AG04450 (cell line): Measurements from ENCODE around the gene CCDC136. TPM values are rescaled to one million over a fixed set of nuclear protein-coding genes. Genes with fewer than 3 reads are reported as not detected.

Experiments used
- CTCF ChIA-PET: fragments of 300-600, 350-600 bp; formaldehyde crosslinking; extraction: SDS; loops from one replicate; lab custom pipeline; 2022; ENCODE audit warnings: antibody characterized with exemption, inconsistent platforms; lab: Charles Lee
- POLR2A ChIA-PET: fragments of 350-600 bp; formaldehyde crosslinking; extraction: SDS; loops from one replicate; lab custom pipeline; 2021; ENCODE audit warnings: antibody characterized with exemption, inconsistent platforms; lab: Yijun Ruan, JAX
- DNase-seq: peaks from one replicate; pipeline ENCODE4 v3.0.0-alpha.2; 2011; ENCODE audit warnings: low read depth, low spot score
- H3K27ac ChIP-seq: one replicate; pipeline ENCODE4 v1.5.1; 2012; ENCODE audit warnings: low read depth, low read length, control low read depth
- H3K27me3 ChIP-seq: one replicate; pipeline ENCODE4 v1.6.0; 2012; ENCODE audit warnings: low read length; ENCODE audit not compliant: control insufficient read depth, insufficient read depth
- H3K4me3 ChIP-seq: 2 replicates; pipeline ENCODE4 v1.5.1; 2011; ENCODE audit warnings: mild to moderate bottlenecking, low read depth, low read length, control low read depth
- H3K9me3 ChIP-seq: 2 replicates; pipeline ENCODE4 v1.5.1; 2012; ENCODE audit warnings: low read length; ENCODE audit not compliant: control insufficient read depth, insufficient read depth
- polyA plus RNA-seq: library from polyadenylated mRNA; depleted of rRNA; stranded (reverse); fragments of >200 nt; gene quantifications from 2 replicates; pipeline ENCODE4 v1.2.3, GENCODE V29; 2011
- TF ChIP-seq, protein P1 (sequence below): IDR thresholded peaks from 2 replicates; pipeline ENCODE4 v1.5.1; 2011; ENCODE audit warnings: low read depth, low read length, control low read depth, inconsistent platforms

The CCDC136 gene
- polyA plus RNA-seq, 1 experiment, result 19.7 TPM

DNA sequence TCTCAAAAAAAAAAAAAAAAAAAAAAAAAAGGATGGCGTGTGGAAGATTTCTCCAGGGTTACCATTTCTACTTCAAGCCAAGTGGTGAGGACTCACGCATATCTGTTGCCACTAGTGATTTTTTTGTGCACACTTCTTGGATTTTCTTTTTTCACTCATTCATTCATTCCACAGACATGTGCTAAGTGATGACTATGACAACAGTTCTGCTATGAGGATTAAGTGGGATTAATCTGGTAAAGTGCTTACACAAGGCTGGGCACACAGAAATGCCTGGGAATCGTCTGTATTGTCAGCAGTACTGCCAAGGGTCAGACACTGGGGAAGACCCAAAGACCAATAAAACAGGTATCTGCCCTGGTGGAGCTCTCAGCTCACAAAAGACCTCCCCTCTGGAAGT lies 9.9 kb upstream of the CCDC136 start:
- CTCF ChIA-PET, result no interaction called here
- DNase-seq, result no peak
- no peak overlapping the region for H3K27ac ChIP-seq

DNA sequence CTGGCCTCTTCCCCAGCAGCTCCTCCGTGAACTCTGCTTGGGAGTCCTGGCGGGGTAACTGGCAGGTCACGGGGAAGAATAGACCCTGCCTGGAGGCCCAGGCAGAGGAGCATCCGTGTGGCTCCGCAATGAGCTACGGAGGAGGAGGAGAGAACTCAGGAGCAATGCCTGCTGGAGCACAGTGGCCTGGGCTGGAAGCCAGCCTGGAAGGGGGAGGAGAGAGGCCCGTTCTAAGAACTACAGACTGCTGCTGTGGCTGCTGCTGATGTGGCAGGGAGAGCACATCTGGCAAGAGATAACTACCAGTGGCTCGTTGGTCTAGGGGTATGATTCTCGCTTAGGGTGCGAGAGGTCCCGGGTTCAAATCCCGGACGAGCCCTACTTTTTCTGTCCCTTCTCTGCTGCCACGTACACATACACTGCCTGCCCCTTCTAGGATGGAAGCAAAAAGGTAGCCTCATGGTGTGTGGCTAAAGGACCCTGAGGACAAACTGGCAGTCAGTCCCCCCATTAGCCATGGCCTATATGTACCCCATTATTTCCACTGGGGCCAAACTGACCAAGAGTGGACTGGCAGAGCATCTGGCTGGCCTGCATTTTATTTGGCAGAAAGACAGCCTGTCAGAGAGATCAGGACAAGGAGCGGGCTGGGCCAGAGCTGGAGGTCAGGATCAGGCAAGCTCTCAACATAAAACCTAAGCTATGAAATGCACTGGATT lies 8.5 kb upstream of the CCDC136 start:
- H3K4me3 ChIP-seq, result peak overlapping the region; percentile 45
- peak; percentile 66 for DNase-seq
- TF ChIP-seq, protein P1, sequence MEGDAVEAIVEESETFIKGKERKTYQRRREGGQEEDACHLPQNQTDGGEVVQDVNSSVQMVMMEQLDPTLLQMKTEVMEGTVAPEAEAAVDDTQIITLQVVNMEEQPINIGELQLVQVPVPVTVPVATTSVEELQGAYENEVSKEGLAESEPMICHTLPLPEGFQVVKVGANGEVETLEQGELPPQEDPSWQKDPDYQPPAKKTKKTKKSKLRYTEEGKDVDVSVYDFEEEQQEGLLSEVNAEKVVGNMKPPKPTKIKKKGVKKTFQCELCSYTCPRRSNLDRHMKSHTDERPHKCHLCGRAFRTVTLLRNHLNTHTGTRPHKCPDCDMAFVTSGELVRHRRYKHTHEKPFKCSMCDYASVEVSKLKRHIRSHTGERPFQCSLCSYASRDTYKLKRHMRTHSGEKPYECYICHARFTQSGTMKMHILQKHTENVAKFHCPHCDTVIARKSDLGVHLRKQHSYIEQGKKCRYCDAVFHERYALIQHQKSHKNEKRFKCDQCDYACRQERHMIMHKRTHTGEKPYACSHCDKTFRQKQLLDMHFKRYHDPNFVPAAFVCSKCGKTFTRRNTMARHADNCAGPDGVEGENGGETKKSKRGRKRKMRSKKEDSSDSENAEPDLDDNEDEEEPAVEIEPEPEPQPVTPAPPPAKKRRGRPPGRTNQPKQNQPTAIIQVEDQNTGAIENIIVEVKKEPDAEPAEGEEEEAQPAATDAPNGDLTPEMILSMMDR, result no peak
- H3K27ac ChIP-seq, result peak overlapping the region; percentile 52
- ChIA-PET POLR2A (interaction anchor here (1.3 kb wide), 2 partner anchors 44 to 50 kb away, joined by 6 read pairs; partner anchors contain the start of gene CALU), CTCF (interaction anchor here (1.0 to 1.2 kb wide), 2 partner anchors 100 to 308 kb away, joined by 3 to 4 read pairs; no protein-coding TSS in a partner anchor)
- peaks cover 10% of the 10 kb centered on the region for H3K27me3 ChIP-seq
- H3K9me3 ChIP-seq, result peaks cover 8% of the 10 kb centered on the region

More for the DNA sequence above, 9.9 kb upstream of the CCDC136 start:
- TF ChIP-seq, protein P1, result no peak
- Histone ChIP-seq H3K4me3 (no peak overlapping the region), H3K27me3 (peaks cover 7% of the 10 kb centered on the region), H3K9me3 (peaks cover 8% of the 10 kb centered on the region)
- POLR2A ChIA-PET, result interaction anchor here (0.9 to 1.9 kb wide), 4 partner anchors 45 to 81 kb away, joined by 3 to 6 read pairs (median 6); partner anchors contain the start of gene ATP6V1F

DNA sequence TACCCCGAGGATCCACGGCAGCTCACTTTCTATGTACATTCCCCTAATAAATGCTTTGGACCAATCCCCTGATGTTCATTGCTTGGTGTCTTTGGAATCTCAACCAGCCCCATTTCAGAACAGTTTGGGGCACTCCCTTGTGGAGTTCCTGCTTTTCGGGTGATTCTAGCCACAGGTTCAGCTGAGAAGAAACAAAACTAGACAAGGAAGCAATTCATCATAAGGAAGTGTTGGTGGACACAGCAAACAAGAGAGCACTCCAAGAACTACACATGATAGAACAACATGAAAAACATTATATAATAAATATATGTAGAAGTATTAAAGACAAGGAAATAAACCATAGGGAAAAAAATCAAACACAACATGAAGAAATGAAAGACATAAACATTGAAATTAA lies 6.0 kb upstream of the CCDC136 start:
- H3K4me3 ChIP-seq, result no peak overlapping the region
- H3K27me3 ChIP-seq, result peaks cover 25% of the 10 kb centered on the region
- CTCF ChIA-PET, result no interaction called here
- POLR2A ChIA-PET, result no interaction called here
- no peaks in the 10 kb centered on the region for H3K9me3 ChIP-seq
- DNase-seq, result no peak
- TF ChIP-seq, protein P1, result no peak
- no peak overlapping the region for H3K27ac ChIP-seq

DNA sequence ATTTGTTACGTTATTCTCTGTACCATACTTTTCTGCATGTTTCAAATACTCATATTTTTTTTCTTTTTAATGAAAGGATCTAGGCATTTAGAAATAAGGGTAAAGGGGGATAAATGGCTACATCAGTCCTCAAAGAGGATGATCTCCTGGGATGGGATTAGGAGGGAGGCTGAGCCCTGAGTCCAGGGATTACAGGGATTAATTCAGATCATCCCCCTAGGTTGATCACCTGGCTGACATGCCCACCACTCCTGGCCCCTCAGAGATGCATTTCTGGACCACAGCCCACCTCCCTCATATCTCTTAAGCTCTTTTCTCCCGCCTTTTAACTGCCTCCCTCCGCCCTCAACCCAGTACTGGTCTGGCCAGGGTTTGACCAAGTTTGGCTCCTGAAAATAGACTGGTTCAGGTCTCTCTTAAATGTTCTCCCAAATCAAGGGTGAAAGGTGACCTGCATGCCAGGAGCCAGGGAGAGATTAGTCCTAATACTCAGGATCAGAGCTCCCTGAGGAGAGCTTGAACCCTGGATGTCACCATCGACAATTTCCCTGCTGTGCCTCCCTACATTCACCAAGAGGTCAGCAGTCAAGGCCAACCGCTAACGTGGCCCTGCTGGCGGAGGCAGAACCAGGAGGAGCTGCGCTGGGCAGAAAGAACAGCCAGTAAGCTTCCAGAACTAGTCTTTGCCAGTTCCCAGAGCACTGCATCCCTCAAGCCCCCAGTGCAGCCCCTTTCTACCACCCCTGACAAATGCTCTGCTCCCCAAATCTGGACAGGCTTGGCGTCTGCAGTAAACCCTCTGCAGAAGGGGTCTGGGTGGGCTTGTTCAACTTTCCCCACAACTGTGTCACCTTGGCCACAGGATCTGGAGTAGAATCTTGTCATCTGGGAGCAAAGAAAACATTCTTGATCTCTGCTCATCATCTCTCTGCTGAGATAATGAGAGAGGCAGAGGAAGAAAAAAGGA lies 3.0 kb upstream of the CCDC136 start:
- peaks cover 25% of the 10 kb centered on the region for H3K27me3 ChIP-seq
- H3K27ac ChIP-seq, result no peak overlapping the region
- H3K4me3 ChIP-seq, result no peak overlapping the region
- TF ChIP-seq, protein P1, result no peak
- POLR2A ChIA-PET, result interaction anchor here (1.1 kb wide), 1 partner anchor 43 kb away, joined by 7 read pairs; no protein-coding TSS in a partner anchor
- no peak for DNase-seq
- CTCF ChIA-PET, result no interaction called here
- H3K9me3 ChIP-seq, result no peaks in the 10 kb centered on the region; the same call in 1 of the 2 replicates
